ENCODE results near the gene ADGRA3. TPM values are rescaled to one million over a fixed set of nuclear protein-coding genes. Genes with fewer than 3 reads are reported as not detected.

The ADGRA3 gene
- total RNA-seq, 6 donors from 2014 or later = 9.2 to 32.7 (median 17.2) TPM

- DNase-seq (no peak), ATAC-seq (ENCODE audit: low FRiP score in 2 of 2) (no peak)
- no peaks in the 10 kb centered on the region for H3K9me3 ChIP-seq
- no peaks in the 10 kb centered on the region for H3K27me3 ChIP-seq
- no peak overlapping the region for H3K27ac ChIP-seq
- no peaks in the 10 kb centered on the region for H3K4me1 ChIP-seq
- no peaks in the 10 kb centered on the region for H3K36me3 ChIP-seq
- WGBS, 2 donors = 76 to 78% methylated on average over 2 of the region's 2 CpGs
- TF ChIP-seq CTCF (IDR thresholded peaks at IDR 0.05) (no peak), POLR2AphosphoS5 (IDR thresholded peaks at IDR 0.05) (no peak), POLR2A (IDR thresholded peaks at IDR 0.05) (no peak), EP300 (IDR thresholded peaks at IDR 0.05) (no peak)
- H3K4me3 ChIP-seq = no peak overlapping the region
Measured at GRCh38 chr4:22363036-22363435, 152.8 kb downstream of the ADGRA3 start.

- peak in 1 of 2 donors; percentile 49 for ATAC-seq (ENCODE audit: low FRiP score in 2 of 2)
- Histone ChIP-seq H3K4me1 (no peaks in the 10 kb centered on the region), H3K36me3 (no peaks in the 10 kb centered on the region), H3K9me3 (no peaks in the 10 kb centered on the region), H3K27me3 (no peaks in the 10 kb centered on the region), H3K27ac (no peak overlapping the region), H3K4me3 (no peak overlapping the region)
- 64 to 84% methylated on average over 3 to 5 of the region's 6 CpGs for WGBS, 2 donors
- no peak for DNase-seq
- no peak for TF ChIP-seq POLR2AphosphoS5 (IDR thresholded peaks at IDR 0.05)
- no peak for TF ChIP-seq POLR2A (IDR thresholded peaks at IDR 0.05)
- no peak for TF ChIP-seq CTCF (IDR thresholded peaks at IDR 0.05)
- TF ChIP-seq EP300 (IDR thresholded peaks at IDR 0.05) = no peak
Measured at GRCh38 chr4:22356987-22357596, 158.8 kb downstream of the ADGRA3 start.

- ATAC-seq (ENCODE audit: low FRiP score in 2 of 2) = no peak
- 54 to 66% methylated on average over 3 of the region's 3 CpGs for WGBS, 2 donors
- H3K27me3 ChIP-seq = no peaks in the 10 kb centered on the region
Measured at GRCh38 chr4:22348410-22348809, 167.5 kb downstream of the ADGRA3 start.

GRCh38 chr4:22345678-22346077 lies 170.2 kb downstream of the ADGRA3 start:
- Histone ChIP-seq H3K36me3 (no peaks in the 10 kb centered on the region), H3K4me1 (no peaks in the 10 kb centered on the region), H3K9me3 (no peaks in the 10 kb centered on the region), H3K27ac (no peak overlapping the region), H3K27me3 (no peaks in the 10 kb centered on the region), H3K4me3 (no peak overlapping the region)
- TF ChIP-seq EP300 (IDR thresholded peaks at IDR 0.05) (no peak), CTCF (IDR thresholded peaks at IDR 0.05) (no peak), POLR2A (IDR thresholded peaks at IDR 0.05) (no peak), POLR2AphosphoS5 (IDR thresholded peaks at IDR 0.05) (no peak)
- 95 to 100% methylated on average over 1 of the region's 1 CpG for WGBS, 2 donors
- ATAC-seq (ENCODE audit: low FRiP score in 2 of 2) = no peak
- DNase-seq = no peak

More at GRCh38 chr4:22348410-22348809, 167.5 kb downstream of the ADGRA3 start:
- TF ChIP-seq EP300 (IDR thresholded peaks at IDR 0.05) = no peak
- TF ChIP-seq POLR2A (IDR thresholded peaks at IDR 0.05) = no peak
- no peak for TF ChIP-seq CTCF (IDR thresholded peaks at IDR 0.05)
- no peak for TF ChIP-seq POLR2AphosphoS5 (IDR thresholded peaks at IDR 0.05)
- Histone ChIP-seq H3K4me1 (no peaks in the 10 kb centered on the region), H3K36me3 (no peaks in the 10 kb centered on the region), H3K27ac (no peak overlapping the region), H3K4me3 (no peak overlapping the region), H3K9me3 (no peaks in the 10 kb centered on the region)
- DNase-seq = no peak

GRCh38 chr4:22345055-22345454 lies 170.8 kb downstream of the ADGRA3 start:
- TF ChIP-seq POLR2A (IDR thresholded peaks at IDR 0.05) = no peak
- no peak for TF ChIP-seq CTCF (IDR thresholded peaks at IDR 0.05)
- TF ChIP-seq POLR2AphosphoS5 (IDR thresholded peaks at IDR 0.05) = no peak
- no peak for TF ChIP-seq EP300 (IDR thresholded peaks at IDR 0.05)
- no peaks in the 10 kb centered on the region for H3K4me1 ChIP-seq
- H3K36me3 ChIP-seq = no peaks in the 10 kb centered on the region
- H3K27me3 ChIP-seq = no peaks in the 10 kb centered on the region
- no peak for ATAC-seq (ENCODE audit: low FRiP score in 2 of 2)
- H3K9me3 ChIP-seq = no peaks in the 10 kb centered on the region
- H3K4me3 ChIP-seq = no peak overlapping the region
- 0% methylated on average over 1 of the region's 1 CpG for WGBS, 2 donors
- H3K27ac ChIP-seq = no peak overlapping the region
- no peak for DNase-seq

Data from upper lobe of left lung (tissue), 6 donors.